ENCODE data around the gene SMARCE1.
"Not testable (repeated sequence)": the region's sequence is repeated elsewhere in the genome, so short reads cannot be mapped to it uniquely, and the experiment has no call there.

The SMARCE1 gene

GRCh38 chr17:40584950-40585349, 62.7 kb downstream of the SMARCE1 start:
- DNase-seq (ENCODE audit: low spot score): not testable (repeated sequence)

DNA sequence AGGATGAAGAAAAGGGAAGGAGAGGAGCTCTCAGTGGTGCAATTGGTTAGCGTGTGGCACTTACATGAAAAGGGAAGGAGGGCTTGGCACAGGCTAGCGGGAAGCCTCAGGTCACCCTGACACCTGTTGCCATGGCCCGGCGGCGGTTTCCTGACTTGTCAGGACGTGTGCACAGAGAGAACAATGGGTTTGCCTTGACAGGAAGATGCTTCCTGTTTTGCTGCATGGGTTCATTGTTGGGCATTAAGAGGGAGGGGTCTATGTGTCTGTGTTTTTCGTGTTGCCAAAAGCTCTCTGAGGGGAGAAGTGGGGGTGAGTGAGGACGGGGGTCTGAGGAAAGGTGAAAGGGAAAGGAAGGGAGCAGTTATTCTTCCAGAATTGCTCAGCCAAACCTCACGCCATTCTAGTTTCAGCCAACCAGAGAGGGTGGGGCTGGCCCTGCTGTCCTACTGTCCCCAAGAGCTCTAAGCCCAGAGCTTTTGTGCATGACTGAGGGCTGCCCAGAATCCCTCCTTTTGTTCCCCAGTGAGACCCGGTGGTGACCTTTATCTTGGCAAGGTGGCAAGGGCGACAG, 65.2 kb downstream of the SMARCE1 start:
- DNase-seq (ENCODE audit: low spot score): no peak

GRCh38 chr17:40580140-40580539, 67.5 kb downstream of the SMARCE1 start:
- no peak for DNase-seq (ENCODE audit: low spot score)

DNA sequence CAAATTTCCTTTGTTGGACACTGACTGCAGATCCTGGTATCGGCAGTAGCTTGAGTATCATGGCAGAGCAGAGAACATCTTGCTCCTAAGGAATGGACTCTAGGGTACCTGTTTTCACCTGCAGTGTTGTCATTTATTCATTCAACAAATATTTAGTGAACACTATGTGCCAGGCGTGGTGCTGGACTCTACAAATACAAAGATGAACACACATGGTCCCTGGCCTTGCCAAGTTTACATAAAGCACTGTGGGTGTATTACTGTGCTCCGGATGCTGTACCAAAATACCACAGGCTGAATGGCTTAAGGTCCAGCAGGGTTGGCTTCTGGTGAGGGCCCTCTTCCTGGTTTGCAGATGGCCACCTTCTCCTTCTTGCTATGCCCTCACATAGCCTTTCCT, 68.1 kb downstream of the SMARCE1 start:
- DNase-seq (ENCODE audit: low spot score): no peak

DNA sequence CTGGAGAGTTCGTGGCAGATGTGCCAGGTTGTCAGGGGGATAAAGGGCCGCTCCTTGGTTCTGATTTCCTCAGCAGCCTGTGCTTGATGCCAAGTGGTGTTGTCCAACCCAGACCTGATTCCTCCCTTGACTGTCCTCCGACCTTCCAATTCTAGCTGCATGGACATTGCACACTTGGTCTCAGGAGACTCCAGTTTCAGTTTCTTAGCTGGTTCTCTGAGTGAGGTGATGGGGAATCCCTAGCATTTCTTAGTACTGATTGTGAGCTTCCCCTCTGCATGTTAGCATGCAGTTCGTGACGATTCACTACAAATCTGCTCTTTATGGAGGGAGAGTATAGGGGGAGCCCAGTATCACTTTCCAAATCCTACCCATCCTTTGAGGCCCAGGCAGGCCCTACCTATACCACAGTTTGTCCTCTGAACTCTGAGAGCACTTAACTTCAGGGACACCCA, 70.0 kb downstream of the SMARCE1 start:
- DNase-seq (ENCODE audit: low spot score): no peak

GRCh38 chr17:40576113-40576740, 71.4 kb downstream of the SMARCE1 start:
- DNase-seq (ENCODE audit: low spot score): no peak
